Measurements from ENCODE around the gene SPG7. TPM values are rescaled to one million over a fixed set of nuclear protein-coding genes. Genes with fewer than 3 reads are reported as not detected.

The SPG7 gene
- total RNA-seq, 1 experiment from 2014 or later, result 141 TPM

DNA sequence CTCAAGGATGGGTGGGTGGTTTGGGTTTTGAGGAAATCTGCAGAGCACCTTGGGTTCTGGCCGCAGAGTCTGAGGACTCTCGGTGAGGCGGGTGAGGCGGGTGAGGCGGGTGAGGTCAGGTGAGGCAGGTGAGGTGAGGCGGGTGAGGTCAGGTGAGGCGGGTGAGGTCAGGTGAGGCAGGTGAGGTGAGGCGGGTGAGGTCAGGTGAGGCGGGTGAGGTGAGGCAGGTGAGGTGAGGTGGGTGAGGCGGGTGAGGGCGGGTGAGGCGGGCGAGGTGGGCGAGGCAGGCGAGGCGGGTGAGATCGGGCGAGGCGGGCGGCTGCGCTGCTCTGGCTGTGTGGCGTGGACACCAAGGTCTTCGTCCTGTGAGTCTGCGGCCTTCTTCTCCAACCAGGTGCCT is 28.2 kb downstream of the SPG7 start (continued):
- TF ChIP-seq, protein P1, sequence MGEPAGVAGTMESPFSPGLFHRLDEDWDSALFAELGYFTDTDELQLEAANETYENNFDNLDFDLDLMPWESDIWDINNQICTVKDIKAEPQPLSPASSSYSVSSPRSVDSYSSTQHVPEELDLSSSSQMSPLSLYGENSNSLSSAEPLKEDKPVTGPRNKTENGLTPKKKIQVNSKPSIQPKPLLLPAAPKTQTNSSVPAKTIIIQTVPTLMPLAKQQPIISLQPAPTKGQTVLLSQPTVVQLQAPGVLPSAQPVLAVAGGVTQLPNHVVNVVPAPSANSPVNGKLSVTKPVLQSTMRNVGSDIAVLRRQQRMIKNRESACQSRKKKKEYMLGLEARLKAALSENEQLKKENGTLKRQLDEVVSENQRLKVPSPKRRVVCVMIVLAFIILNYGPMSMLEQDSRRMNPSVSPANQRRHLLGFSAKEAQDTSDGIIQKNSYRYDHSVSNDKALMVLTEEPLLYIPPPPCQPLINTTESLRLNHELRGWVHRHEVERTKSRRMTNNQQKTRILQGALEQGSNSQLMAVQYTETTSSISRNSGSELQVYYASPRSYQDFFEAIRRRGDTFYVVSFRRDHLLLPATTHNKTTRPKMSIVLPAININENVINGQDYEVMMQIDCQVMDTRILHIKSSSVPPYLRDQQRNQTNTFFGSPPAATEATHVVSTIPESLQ (CRISPR knock-in tag; IDR thresholded peaks at IDR 0.05), result no peak
- TF ChIP-seq, protein P2, sequence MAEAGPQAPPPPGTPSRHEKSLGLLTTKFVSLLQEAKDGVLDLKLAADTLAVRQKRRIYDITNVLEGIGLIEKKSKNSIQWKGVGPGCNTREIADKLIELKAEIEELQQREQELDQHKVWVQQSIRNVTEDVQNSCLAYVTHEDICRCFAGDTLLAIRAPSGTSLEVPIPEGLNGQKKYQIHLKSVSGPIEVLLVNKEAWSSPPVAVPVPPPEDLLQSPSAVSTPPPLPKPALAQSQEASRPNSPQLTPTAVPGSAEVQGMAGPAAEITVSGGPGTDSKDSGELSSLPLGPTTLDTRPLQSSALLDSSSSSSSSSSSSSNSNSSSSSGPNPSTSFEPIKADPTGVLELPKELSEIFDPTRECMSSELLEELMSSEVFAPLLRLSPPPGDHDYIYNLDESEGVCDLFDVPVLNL (CRISPR knock-in tag; IDR thresholded peaks at IDR 0.05; ENCODE audit: borderline replicate concordance, low read depth), result no peak
- no peak for TF ChIP-seq EMX1 (CRISPR knock-in tag; IDR thresholded peaks at IDR 0.05)

DNA sequence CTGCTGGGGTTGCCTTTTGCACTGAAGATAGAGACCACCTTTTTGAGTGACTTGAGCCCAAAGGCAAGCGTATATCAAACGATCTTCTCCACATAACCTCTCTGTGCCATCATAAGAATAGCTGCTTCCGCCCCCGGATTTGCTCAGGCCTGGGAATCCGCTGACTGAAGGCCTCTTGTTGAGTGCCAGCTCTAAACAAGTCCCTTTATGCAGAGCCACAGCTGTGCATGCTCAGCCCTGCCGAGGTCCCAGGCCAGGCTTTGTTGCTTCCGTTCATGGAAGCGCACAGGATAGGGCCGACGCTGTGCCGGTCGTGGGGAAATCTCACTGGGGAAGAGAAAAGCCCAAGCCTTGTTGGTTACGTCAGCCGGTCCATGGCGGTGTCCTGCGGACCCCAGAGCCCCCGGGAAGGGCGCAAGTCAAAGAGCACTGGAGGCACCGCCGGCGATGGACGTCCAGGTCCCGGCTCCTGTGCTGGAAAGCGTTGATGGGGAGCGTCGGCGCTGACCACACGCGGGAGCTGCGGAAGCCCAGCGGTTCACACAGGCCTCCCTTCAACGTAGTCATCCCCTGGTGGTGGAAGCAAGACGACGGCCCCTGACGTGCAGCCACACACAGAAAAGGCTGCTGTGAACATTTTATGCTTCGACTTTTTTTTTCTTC is 28.8 kb downstream of the SPG7 start:
- Mint-ChIP-seq H3K9me3 (no peaks in the 10 kb centered on the region), H3K27ac (no peak overlapping the region), H3K27me3 (ENCODE audit: low read depth) (no peaks in the 10 kb centered on the region), H3K36me3 (peaks cover 46% of the 10 kb centered on the region), H3K4me3 (no peak overlapping the region), H3K4me1 (no peaks in the 10 kb centered on the region)
- ATAC-seq (no peak), DNase-seq (ENCODE audit: low spot score) (no peak)
- CTCF ChIA-PET, result interaction anchor here (0.7 to 1.3 kb wide), 3 partner anchors 12 to 65 kb away, joined by 3 read pairs; no protein-coding TSS in a partner anchor
- POLR2A ChIA-PET, result interaction anchor here (0.5 kb wide), 1 partner anchor 10 kb away, joined by 9 read pairs; no protein-coding TSS in a partner anchor
- TF ChIP-seq, protein P3, sequence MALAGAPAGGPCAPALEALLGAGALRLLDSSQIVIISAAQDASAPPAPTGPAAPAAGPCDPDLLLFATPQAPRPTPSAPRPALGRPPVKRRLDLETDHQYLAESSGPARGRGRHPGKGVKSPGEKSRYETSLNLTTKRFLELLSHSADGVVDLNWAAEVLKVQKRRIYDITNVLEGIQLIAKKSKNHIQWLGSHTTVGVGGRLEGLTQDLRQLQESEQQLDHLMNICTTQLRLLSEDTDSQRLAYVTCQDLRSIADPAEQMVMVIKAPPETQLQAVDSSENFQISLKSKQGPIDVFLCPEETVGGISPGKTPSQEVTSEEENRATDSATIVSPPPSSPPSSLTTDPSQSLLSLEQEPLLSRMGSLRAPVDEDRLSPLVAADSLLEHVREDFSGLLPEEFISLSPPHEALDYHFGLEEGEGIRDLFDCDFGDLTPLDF (CRISPR knock-in tag; IDR thresholded peaks at IDR 0.05), result no peak
- TF ChIP-seq CDX4 (CRISPR knock-in tag; IDR thresholded peaks at IDR 0.05; ENCODE audit: borderline replicate concordance) (no peak), NR1H2 (CRISPR knock-in tag; IDR thresholded peaks at IDR 0.05) (no peak), CBFB (CRISPR knock-in tag; IDR thresholded peaks at IDR 0.05; ENCODE audit: low read depth) (no peak), GRHL2 (CRISPR knock-in tag; IDR thresholded peaks at IDR 0.05; ENCODE audit: insufficient replicate concordance, severe bottlenecking) (no peak), ZNF425 (CRISPR knock-in tag; conservative IDR thresholded peaks at IDR 0.05) (no peak), SOX15 (CRISPR knock-in tag; IDR thresholded peaks at IDR 0.05) (no peak), IRF2 (CRISPR knock-in tag; IDR thresholded peaks at IDR 0.05; ENCODE audit: borderline replicate concordance, low read depth) (no peak), PRRX2 (CRISPR knock-in tag; IDR thresholded peaks at IDR 0.05) (no peak), NR2C2 (CRISPR knock-in tag; IDR thresholded peaks at IDR 0.05) (no peak), MYBL2 (CRISPR knock-in tag; IDR thresholded peaks at IDR 0.05) (no peak), NFE2L1 (CRISPR knock-in tag; IDR thresholded peaks at IDR 0.05) (no peak), ZNF317 (CRISPR knock-in tag; IDR thresholded peaks at IDR 0.05; ENCODE audit: borderline replicate concordance, low read depth) (no peak), RELA (CRISPR knock-in tag; IDR thresholded peaks at IDR 0.05; ENCODE audit: borderline replicate concordance) (no peak), ZNF396 (CRISPR knock-in tag; IDR thresholded peaks at IDR 0.05; ENCODE audit: borderline replicate concordance) (no peak), ZNF532 (CRISPR knock-in tag; IDR thresholded peaks at IDR 0.05; ENCODE audit: borderline replicate concordance) (no peak), KAT7 (CRISPR knock-in tag; IDR thresholded peaks at IDR 0.05; ENCODE audit: borderline replicate concordance) (no peak), FOXK1 (CRISPR knock-in tag; IDR thresholded peaks at IDR 0.05) (no peak), TP53 (CRISPR knock-in tag; IDR thresholded peaks at IDR 0.05) (no peak)
- TF ChIP-seq, protein P2 (CRISPR knock-in tag; IDR thresholded peaks at IDR 0.05; ENCODE audit: borderline replicate concordance, low read depth), result no peak

All from WTC11 (cell line).